Glutamatergic neuron (in vitro differentiated cells): ENCODE measurements around the gene GPR32. TPM values are rescaled to one million over a fixed set of nuclear protein-coding genes. Genes with fewer than 3 reads are reported as not detected.
"Not testable (repeated sequence)": the region's sequence is repeated elsewhere in the genome, so short reads cannot be mapped to it uniquely, and the experiment has no call there.

ENCODE experiments used
- DNase-seq: peaks from one replicate; pipeline ENCODE4 v3.0.0; 2022
- H3K27ac Mint-ChIP-seq: one replicate; pipeline ENCODE4 v1.8.0; 2020; ENCODE audit warnings: mild to moderate bottlenecking, mixed read lengths, inconsistent platforms; ENCODE audit not compliant: unreplicated experiment
- H3K27me3 Mint-ChIP-seq: one replicate; pipeline ENCODE4 v1.8.0; 2020; ENCODE audit warnings: mild to moderate bottlenecking, moderate library complexity, mixed read lengths, inconsistent platforms; ENCODE audit not compliant: unreplicated experiment
- H3K36me3 Mint-ChIP-seq: one replicate; pipeline ENCODE4 v1.8.0; 2020; ENCODE audit warnings: mild to moderate bottlenecking, mixed read lengths, inconsistent platforms; ENCODE audit not compliant: unreplicated experiment
- H3K4me1 Mint-ChIP-seq: one replicate; pipeline ENCODE4 v1.8.0; 2020; ENCODE audit warnings: mild to moderate bottlenecking, low read depth, mixed read lengths, inconsistent platforms; ENCODE audit not compliant: unreplicated experiment
- H3K4me3 Mint-ChIP-seq: one replicate; pipeline ENCODE4 v1.8.0; 2020; ENCODE audit warnings: mild to moderate bottlenecking, mixed read lengths, inconsistent platforms; ENCODE audit not compliant: unreplicated experiment
- H3K9me3 Mint-ChIP-seq: one replicate; pipeline ENCODE4 v1.8.0; 2020; ENCODE audit warnings: mild to moderate bottlenecking, moderate library complexity, mixed read lengths, inconsistent platforms; ENCODE audit not compliant: unreplicated experiment
- CTCF ChIP-seq: fragments of 200-600 bp; sonication (generic); IDR thresholded peaks from one replicate; pipeline ENCODE4 v1.5.0; 2021; ENCODE audit not compliant: partially characterized antibody, unreplicated experiment
- total RNA-seq: library from RNA; stranded (reverse); fragmentation: NEBNext Ultra II Directional; extraction: Animal tissue kit (Norgen Biotek cat#: 25700); gene quantifications from one replicate; pipeline ENCODE4 v1.2.1, GENCODE V29; 2021; ENCODE audit not compliant: unreplicated experiment

Gene GPR32
- total RNA-seq, 1 donor from 2014 or later: not detected

- H3K4me1 Mint-ChIP-seq: peaks cover 21% of the 10 kb centered on the region
- no peak for TF ChIP-seq CTCF
- peaks cover 5% of the 10 kb centered on the region for H3K36me3 Mint-ChIP-seq
- H3K27ac Mint-ChIP-seq: no peak overlapping the region
- peaks cover 11% of the 10 kb centered on the region for H3K9me3 Mint-ChIP-seq
- DNase-seq: no peak
- H3K27me3 Mint-ChIP-seq: peaks cover 19% of the 10 kb centered on the region
- H3K4me3 Mint-ChIP-seq: no peak overlapping the region
These were observed 9.5 kb downstream of the GPR32 start for GRCh38 chr19:50779504-50780457.

- peaks cover 5% of the 10 kb centered on the region for H3K36me3 Mint-ChIP-seq
- peaks cover 11% of the 10 kb centered on the region for H3K9me3 Mint-ChIP-seq
- peak overlapping the region; percentile 49 for H3K27ac Mint-ChIP-seq
- peaks cover 21% of the 10 kb centered on the region for H3K27me3 Mint-ChIP-seq
- TF ChIP-seq CTCF: no peak
- H3K4me3 Mint-ChIP-seq: peak overlapping the region; percentile 35
- peak; percentile 73 for DNase-seq
- peaks cover 21% of the 10 kb centered on the region for H3K4me1 Mint-ChIP-seq
These were observed 10.6 kb downstream of the GPR32 start for GRCh38 chr19:50780753-50781435.

- H3K36me3 Mint-ChIP-seq, H3K4me3 Mint-ChIP-seq, H3K27me3 Mint-ChIP-seq, H3K9me3 Mint-ChIP-seq, H3K27ac Mint-ChIP-seq, DNase-seq: not testable (repeated sequence)
- TF ChIP-seq CTCF: peak; percentile 33
- peaks cover 12% of the 10 kb centered on the region for H3K4me1 Mint-ChIP-seq
These were observed 13.5 kb downstream of the GPR32 start for GRCh38 chr19:50783848-50784152.

- no peak overlapping the region for H3K27ac Mint-ChIP-seq
- H3K27me3 Mint-ChIP-seq: peaks cover 7% of the 10 kb centered on the region
These were observed 14.4 kb downstream of the GPR32 start for GRCh38 chr19:50784710-50785109.

More at GRCh38 chr19:50784710-50785109, 14.4 kb downstream of the GPR32 start:
- DNase-seq: no peak
- peaks cover 5% of the 10 kb centered on the region for H3K9me3 Mint-ChIP-seq
- H3K36me3 Mint-ChIP-seq: no peaks in the 10 kb centered on the region
- TF ChIP-seq CTCF: no peak
- no peak overlapping the region for H3K4me3 Mint-ChIP-seq
- peaks cover 9% of the 10 kb centered on the region for H3K4me1 Mint-ChIP-seq
